Lung (tissue), 12 donors: Measurements from ENCODE around the gene CAMK2D. TPM values are rescaled to one million over a fixed set of nuclear protein-coding genes. Genes with fewer than 3 reads are reported as not detected.

ENCODE experiments used
- ATAC-seq: fragments of 200-7000 bp; cut with Tn5 transposase; one replicate; pipeline ENCODE4 v1.9.1; 2020; ENCODE audit warnings: moderate number of reproducible peaks; ENCODE audit not compliant: insufficient read depth, low FRiP score
- DNase-seq, 3 donors: peaks; one replicate each; pipeline ENCODE4 v3.0.0-alpha.2; 2013 to 2017
- H3K27ac ChIP-seq, 2 donors: one replicate each; pipeline ENCODE4 v1.5.1; 2013; ENCODE audit warnings: mild to moderate bottlenecking in 2 of 2, moderate library complexity in 2 of 2, control low read depth in 1 of 2, inconsistent platforms in 1 of 2, low read depth in 1 of 2, low read length in 1 of 2
- H3K27me3 ChIP-seq, 3 donors: one replicate each; pipeline ENCODE4 v1.5.1; 2013; ENCODE audit warnings: low read length in 2 of 3; ENCODE audit not compliant: control insufficient read depth in 3 of 3, insufficient read depth in 3 of 3
- H3K36me3 ChIP-seq, 4 donors: one replicate each; pipeline ENCODE4 v1.5.1; 2013; ENCODE audit warnings: low read length in 4 of 4, mild to moderate bottlenecking in 1 of 4, moderate library complexity in 1 of 4; ENCODE audit not compliant: control insufficient read depth in 4 of 4, insufficient read depth in 4 of 4
- H3K4me1 ChIP-seq, 5 donors: one replicate each; pipeline ENCODE4 v1.5.1; 2013; ENCODE audit warnings: low read length in 5 of 5, mild to moderate bottlenecking in 2 of 5, moderate library complexity in 1 of 5; ENCODE audit not compliant: control insufficient read depth in 5 of 5, insufficient read depth in 5 of 5
- H3K4me3 ChIP-seq: one replicate; pipeline ENCODE4 v1.5.1; 2013; ENCODE audit warnings: mild to moderate bottlenecking, control low read depth, moderate library complexity
- H3K9ac ChIP-seq, 2 donors: one replicate each; pipeline ENCODE4 v1.5.1; 2013; ENCODE audit warnings: low read length in 2 of 2, control low read depth in 1 of 2; ENCODE audit not compliant: insufficient read depth in 1 of 2
- H3K9me3 ChIP-seq, 4 donors: one replicate each; pipeline ENCODE4 v1.5.1; 2013; ENCODE audit warnings: low read length in 3 of 4, mild to moderate bottlenecking in 1 of 4, moderate library complexity in 1 of 4; ENCODE audit not compliant: control insufficient read depth in 4 of 4, insufficient read depth in 3 of 4
- CTCF ChIP-seq: IDR thresholded peaks from 2 replicates; pipeline ENCODE4 v1.5.1; 2012; ENCODE audit warnings: mild to moderate bottlenecking; ENCODE audit errors: control extremely low read depth, extremely low read depth
- WGBS, 2 donors: extraction: QIAGEN DNeasy Blood & Tissue Kit; methylation state at CpG; one replicate each; pipeline ENCODE4 v1.1.7; 2013; 5-methylcytosine and 5-hydroxymethylcytosine counted together
- polyA plus RNA-seq, 2 donors: library from polyadenylated mRNA; stranded (reverse); fragments of 200-250 nt; gene quantifications; one replicate each; pipeline ENCODE4 v1.2.1, GENCODE V29; 2013
- total RNA-seq, 2 donors: library from RNA; depleted of rRNA in 1 of 2; stranded (reverse); fragments of >200 nt in 1 of 2; gene quantifications; one replicate each; pipeline ENCODE4 v1.2.1, GENCODE V29; 2014 to 2021
- donor health status: control.
- donor health status: control.
- donor health status: Bipolar disorder and iron deficiency.
- donor health status: healthy.
- donor health status: DM: yes; HTN: yes; CAD: no.

Gene CAMK2D
- total and polyA plus RNA-seq, 4 donors, result 11.9 to 98.2 (median 36.6) TPM

- Histone ChIP-seq H3K9me3 (no peaks in the 10 kb centered on the region), H3K27ac (peak overlapping the region in 1 of 2 donors; percentile 33), H3K27me3 (no peaks in the 10 kb centered on the region), H3K9ac (no peak overlapping the region), H3K4me3 (no peak overlapping the region), H3K36me3 (no peaks in the 10 kb centered on the region), H3K4me1 (peaks cover 0 to 24% (median 0%) of the 10 kb centered on the region in 5 donors)
- WGBS, 2 donors, result 88 to 93% methylated on average over 2 of the region's 2 CpGs
- TF ChIP-seq CTCF, result no peak
- ATAC-seq, result no peak
- DNase-seq, result no peak
Measured at GRCh38 chr4:113587156-113587555, 174.4 kb downstream of the CAMK2D start.

GRCh38 chr4:113586072-113586471, 175.5 kb downstream of the CAMK2D start:
- Histone ChIP-seq H3K4me1 (peaks cover 0 to 17% (median 0%) of the 10 kb centered on the region in 5 donors), H3K4me3 (no peak overlapping the region), H3K27me3 (no peaks in the 10 kb centered on the region), H3K9ac (no peak overlapping the region), H3K27ac (no peak overlapping the region), H3K9me3 (no peaks in the 10 kb centered on the region), H3K36me3 (no peaks in the 10 kb centered on the region)
- ATAC-seq (no peak), DNase-seq (no peak)
- no peak for TF ChIP-seq CTCF

- no peak overlapping the region for H3K4me3 ChIP-seq
- no peak overlapping the region for H3K9ac ChIP-seq
- ATAC-seq (no peak), DNase-seq (peak in 1 of 3 donors; percentile 31)
- peaks cover 0 to 17% (median 0%) of the 10 kb centered on the region in 5 donors for H3K4me1 ChIP-seq
- H3K27me3 ChIP-seq, result no peaks in the 10 kb centered on the region
- TF ChIP-seq CTCF, result no peak
- no peaks in the 10 kb centered on the region for H3K36me3 ChIP-seq
- H3K27ac ChIP-seq, result peak overlapping the region in 1 of 2 donors; percentile 86
- H3K9me3 ChIP-seq, result no peaks in the 10 kb centered on the region
- WGBS, 2 donors, result 80 to 85% methylated on average over 4 of the region's 4 CpGs
Measured at GRCh38 chr4:113584407-113585150, 177.0 kb downstream of the CAMK2D start.
